ENCODE results near the gene SEM1. TPM values are rescaled to one million over a fixed set of nuclear protein-coding genes. Genes with fewer than 3 reads are reported as not detected.
"Not testable (repeated sequence)": the region's sequence is repeated elsewhere in the genome, so short reads cannot be mapped to it uniquely, and the experiment has no call there.

SEM1 gene
- polyA plus RNA-seq, 1 experiment: 15.7 TPM

DNA sequence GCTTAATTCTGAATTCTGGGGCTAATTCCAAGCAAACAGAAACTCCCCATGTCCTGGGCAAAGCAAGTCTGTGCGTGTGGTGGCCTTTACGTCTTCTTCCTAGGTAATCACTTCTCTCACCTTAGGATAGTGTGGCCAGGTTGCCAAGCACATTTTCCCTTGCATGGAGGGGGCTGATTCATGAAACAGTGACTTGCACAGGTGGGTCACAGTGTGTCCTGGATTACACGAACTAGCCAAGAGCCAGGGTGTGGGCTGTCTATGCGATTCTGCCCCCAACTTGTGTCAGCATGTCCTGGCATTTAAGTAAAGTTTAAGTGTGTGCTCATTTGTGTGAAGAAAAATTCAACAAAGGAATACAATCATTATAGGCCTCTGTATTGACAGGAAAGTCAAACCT lies 18.5 kb upstream of the SEM1 start:
- no peaks in the 10 kb centered on the region for H3K36me3 ChIP-seq (ENCODE audit: control insufficient read depth, insufficient read depth, low read length)
- CTCF ChIA-PET: no interaction called here

DNA sequence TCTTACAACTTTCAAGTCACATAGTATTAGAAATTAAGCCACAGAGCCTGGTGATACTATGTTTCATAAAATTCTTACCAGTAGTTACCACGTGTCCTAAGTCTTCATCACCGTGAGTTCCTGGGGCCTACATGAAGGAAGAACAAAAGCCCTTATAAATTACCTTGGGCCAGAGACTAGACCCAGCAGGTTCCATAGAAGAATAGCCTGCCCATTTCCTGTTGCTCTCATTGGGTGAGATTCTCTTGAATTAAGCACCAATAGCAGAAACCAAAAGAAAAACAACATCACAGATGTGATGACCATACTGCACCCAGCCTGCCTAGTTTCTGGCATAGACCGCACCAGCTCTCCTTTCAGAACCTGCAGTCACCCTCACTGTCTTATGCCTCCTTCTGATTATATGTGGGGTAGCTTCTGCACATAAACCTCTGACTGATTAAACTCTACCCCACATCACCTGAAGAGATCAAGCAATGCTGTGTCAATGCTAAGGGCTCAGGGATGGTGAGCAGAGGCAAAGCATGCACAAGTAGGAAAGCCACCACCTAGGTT lies 18.0 kb upstream of the SEM1 start:
- no peak for DNase-seq (ENCODE audit: low read depth)
- POLR2A ChIA-PET: no interaction called here
- no peak overlapping the region for H3K4me3 ChIP-seq (ENCODE audit: low read depth, low read length)
- TF ChIP-seq, protein P1, sequence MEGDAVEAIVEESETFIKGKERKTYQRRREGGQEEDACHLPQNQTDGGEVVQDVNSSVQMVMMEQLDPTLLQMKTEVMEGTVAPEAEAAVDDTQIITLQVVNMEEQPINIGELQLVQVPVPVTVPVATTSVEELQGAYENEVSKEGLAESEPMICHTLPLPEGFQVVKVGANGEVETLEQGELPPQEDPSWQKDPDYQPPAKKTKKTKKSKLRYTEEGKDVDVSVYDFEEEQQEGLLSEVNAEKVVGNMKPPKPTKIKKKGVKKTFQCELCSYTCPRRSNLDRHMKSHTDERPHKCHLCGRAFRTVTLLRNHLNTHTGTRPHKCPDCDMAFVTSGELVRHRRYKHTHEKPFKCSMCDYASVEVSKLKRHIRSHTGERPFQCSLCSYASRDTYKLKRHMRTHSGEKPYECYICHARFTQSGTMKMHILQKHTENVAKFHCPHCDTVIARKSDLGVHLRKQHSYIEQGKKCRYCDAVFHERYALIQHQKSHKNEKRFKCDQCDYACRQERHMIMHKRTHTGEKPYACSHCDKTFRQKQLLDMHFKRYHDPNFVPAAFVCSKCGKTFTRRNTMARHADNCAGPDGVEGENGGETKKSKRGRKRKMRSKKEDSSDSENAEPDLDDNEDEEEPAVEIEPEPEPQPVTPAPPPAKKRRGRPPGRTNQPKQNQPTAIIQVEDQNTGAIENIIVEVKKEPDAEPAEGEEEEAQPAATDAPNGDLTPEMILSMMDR (IDR thresholded peaks at IDR 0.05; ENCODE audit: insufficient read depth, low read depth, low read length): no peak
- H3K27me3 ChIP-seq (ENCODE audit: control insufficient read depth, insufficient read depth, low read length): no peaks in the 10 kb centered on the region
- CTCF ChIA-PET: no interaction called here
- H3K36me3 ChIP-seq (ENCODE audit: control insufficient read depth, insufficient read depth, low read length): no peaks in the 10 kb centered on the region

More for the DNA sequence above, 18.5 kb upstream of the SEM1 start:
- H3K27me3 ChIP-seq (ENCODE audit: control insufficient read depth, insufficient read depth, low read length): no peaks in the 10 kb centered on the region
- TF ChIP-seq, protein P1 (IDR thresholded peaks at IDR 0.05; ENCODE audit: insufficient read depth, low read depth, low read length): no peak
- no peak for DNase-seq (ENCODE audit: low read depth)
- POLR2A ChIA-PET: no interaction called here
- H3K4me3 ChIP-seq (ENCODE audit: low read depth, low read length): no peak overlapping the region

DNA sequence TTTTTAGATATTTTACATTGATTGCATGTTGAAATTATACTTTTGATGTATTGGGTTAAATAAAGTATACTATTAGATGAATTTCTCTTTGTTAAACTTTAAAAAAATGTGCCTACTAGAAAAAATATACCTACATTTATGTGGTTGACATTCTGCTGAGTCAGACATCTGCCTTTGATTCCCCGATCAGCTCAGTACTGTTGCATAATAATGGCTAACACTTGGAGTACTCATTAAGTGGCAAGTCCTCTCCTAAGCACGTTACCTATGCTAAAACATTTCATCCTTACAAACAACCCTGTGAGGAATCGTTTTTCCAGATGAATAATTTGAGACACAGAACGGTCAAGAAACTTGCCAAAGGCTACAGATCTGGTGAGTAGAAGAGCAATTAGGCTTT lies 14.0 kb upstream of the SEM1 start:
- CTCF ChIA-PET: no interaction called here
- TF ChIP-seq, protein P1 (IDR thresholded peaks at IDR 0.05; ENCODE audit: insufficient read depth, low read depth, low read length): no peak
- DNase-seq (ENCODE audit: low read depth): no peak
- Histone ChIP-seq H3K4me3 (ENCODE audit: low read depth, low read length) (no peak overlapping the region), H3K27me3 (ENCODE audit: control insufficient read depth, insufficient read depth, low read length) (no peaks in the 10 kb centered on the region), H3K36me3 (ENCODE audit: control insufficient read depth, insufficient read depth, low read length) (no peaks in the 10 kb centered on the region)
- POLR2A ChIA-PET: no interaction called here

DNA sequence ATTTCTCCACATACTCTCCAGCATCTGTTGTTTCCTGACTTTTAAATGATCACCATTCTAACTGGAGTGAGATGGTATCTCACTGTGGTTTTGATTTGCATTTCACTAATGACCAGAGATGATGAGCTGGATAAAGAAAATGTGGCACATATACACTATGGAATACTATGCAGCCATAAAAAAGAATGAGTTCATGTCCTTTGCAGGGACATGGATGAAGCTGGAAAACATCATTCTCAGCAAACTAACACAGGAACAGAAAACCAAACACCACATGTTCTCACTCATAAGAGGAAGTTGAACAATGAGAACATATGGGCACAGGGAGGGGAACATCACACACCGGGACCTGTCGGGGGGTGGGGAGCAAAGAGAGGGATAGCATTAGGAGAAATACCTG lies 13.3 kb upstream of the SEM1 start:
- H3K27me3 ChIP-seq (ENCODE audit: control insufficient read depth, insufficient read depth, low read length); H3K36me3 ChIP-seq (ENCODE audit: control insufficient read depth, insufficient read depth, low read length); CTCF ChIA-PET; POLR2A ChIA-PET; DNase-seq (ENCODE audit: low read depth); H3K4me3 ChIP-seq (ENCODE audit: low read depth, low read length): not testable (repeated sequence)

DNA sequence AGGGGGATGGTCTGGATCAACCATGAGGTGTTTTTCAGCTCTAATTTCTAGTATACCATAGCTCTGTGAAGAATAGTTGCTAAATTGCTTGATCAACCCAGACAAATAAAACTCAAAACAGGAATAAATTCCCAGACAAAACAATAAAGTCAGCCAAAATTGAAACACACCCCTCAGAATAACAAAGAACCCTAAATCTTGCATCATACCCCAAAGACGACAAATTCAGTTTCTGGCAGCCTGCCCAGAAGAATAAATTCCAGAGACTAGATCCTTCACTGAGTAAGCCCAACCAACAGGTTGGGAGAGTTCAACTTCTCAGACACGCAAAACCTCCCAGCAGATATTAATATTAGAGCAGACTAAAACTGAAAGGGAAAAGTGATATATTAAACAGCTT lies 11.2 kb upstream of the SEM1 start:
- TF ChIP-seq, protein P1 (IDR thresholded peaks at IDR 0.05; ENCODE audit: insufficient read depth, low read depth, low read length): no peak
- DNase-seq (ENCODE audit: low read depth): no peak
- ChIA-PET POLR2A (no interaction called here), CTCF (no interaction called here)
- Histone ChIP-seq H3K27me3 (ENCODE audit: control insufficient read depth, insufficient read depth, low read length) (no peaks in the 10 kb centered on the region), H3K36me3 (ENCODE audit: control insufficient read depth, insufficient read depth, low read length) (no peaks in the 10 kb centered on the region), H3K4me3 (ENCODE audit: low read depth, low read length) (no peak overlapping the region)

DNA sequence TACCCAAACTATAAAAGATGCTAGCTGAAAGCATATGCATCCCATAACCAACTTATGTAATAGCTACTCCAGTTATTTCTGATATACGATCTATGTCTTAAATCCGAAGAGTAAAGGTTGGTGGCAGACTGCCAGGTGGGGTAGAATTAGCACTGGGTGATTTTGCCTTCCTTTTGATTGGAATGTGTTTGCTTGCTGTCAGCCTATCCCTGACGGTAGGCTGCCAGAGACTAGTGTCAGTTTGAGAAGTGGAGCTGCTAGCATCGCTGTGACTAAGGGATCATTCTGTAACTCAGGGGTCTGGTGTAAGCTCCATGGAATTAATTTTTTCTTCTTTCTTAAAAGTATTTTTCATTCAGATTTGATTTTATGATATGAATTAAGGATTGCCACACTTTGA lies 9.5 kb upstream of the SEM1 start:
- Histone ChIP-seq H3K36me3 (ENCODE audit: control insufficient read depth, insufficient read depth, low read length) (no peaks in the 10 kb centered on the region), H3K4me3 (ENCODE audit: low read depth, low read length) (no peak overlapping the region), H3K27me3 (ENCODE audit: control insufficient read depth, insufficient read depth, low read length) (no peaks in the 10 kb centered on the region)
- ChIA-PET POLR2A (no interaction called here), CTCF (no interaction called here)
- TF ChIP-seq, protein P1 (IDR thresholded peaks at IDR 0.05; ENCODE audit: insufficient read depth, low read depth, low read length): no peak
- no peak for DNase-seq (ENCODE audit: low read depth)
